LNCaP clone FGC (cell line): ENCODE results near the gene WFIKKN1.

Experiments used
- DNase-seq: peaks from one replicate; pipeline ENCODE4 v3.0.0-alpha.2; 2011; ENCODE audit warnings: low read depth
- H3K4me3 ChIP-seq: 2 replicates; pipeline ENCODE4 v1.5.1; 2011; ENCODE audit warnings: mild to moderate bottlenecking, low read depth, low read length, control low read depth
- TF ChIP-seq, protein P1 (sequence below): IDR thresholded peaks from 2 replicates; pipeline ENCODE4 v1.5.1; 2012; ENCODE audit warnings: mild to moderate bottlenecking; ENCODE audit not compliant: control insufficient read depth, insufficient read depth; ENCODE audit errors: extremely low read depth

Gene WFIKKN1

DNA sequence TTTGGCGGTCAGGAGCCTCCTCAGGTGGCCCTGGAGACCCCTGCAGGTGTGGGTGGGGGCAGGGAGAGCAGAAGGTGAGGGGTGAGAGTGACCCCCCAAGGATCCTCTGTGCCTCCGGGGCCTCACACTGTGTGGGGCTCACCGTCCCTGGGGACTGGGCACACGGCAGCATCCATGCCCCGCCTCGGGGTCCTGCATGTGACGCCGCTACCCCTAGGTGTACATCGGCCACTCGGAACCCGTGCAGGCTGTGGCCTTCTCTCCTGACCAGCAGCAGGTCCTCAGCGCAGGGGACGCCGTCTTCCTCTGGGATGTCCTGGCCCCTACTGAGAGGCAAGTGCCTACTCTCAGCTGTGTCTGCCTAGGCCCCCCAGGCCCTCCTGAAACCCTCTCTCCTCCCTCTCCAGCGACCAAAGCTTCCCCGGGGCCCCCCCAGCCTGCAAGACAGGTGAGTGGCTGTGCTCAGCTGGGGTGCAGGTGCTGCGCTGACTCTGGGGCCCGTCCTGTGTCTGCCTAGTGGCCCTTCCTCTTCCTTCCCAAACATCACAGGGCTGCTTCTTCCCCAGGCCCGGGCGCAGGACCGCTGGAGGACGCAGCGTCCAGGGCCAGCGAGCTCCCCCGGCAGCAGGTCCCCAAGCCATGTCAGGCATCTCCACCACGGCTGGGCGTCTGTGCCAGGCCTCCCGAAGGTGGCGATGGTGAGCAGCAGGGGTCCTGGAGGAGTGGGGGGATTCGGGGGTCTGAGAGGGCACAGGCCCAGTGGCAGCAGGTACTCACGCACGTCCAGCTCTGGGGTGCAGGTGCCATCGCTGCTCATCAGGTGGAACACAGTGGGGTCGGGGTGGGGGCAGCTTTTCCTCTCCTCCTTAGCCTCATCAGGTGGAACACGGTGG is 28.1 kb downstream of the WFIKKN1 start:
- no peak for DNase-seq
- TF ChIP-seq, protein P1, sequence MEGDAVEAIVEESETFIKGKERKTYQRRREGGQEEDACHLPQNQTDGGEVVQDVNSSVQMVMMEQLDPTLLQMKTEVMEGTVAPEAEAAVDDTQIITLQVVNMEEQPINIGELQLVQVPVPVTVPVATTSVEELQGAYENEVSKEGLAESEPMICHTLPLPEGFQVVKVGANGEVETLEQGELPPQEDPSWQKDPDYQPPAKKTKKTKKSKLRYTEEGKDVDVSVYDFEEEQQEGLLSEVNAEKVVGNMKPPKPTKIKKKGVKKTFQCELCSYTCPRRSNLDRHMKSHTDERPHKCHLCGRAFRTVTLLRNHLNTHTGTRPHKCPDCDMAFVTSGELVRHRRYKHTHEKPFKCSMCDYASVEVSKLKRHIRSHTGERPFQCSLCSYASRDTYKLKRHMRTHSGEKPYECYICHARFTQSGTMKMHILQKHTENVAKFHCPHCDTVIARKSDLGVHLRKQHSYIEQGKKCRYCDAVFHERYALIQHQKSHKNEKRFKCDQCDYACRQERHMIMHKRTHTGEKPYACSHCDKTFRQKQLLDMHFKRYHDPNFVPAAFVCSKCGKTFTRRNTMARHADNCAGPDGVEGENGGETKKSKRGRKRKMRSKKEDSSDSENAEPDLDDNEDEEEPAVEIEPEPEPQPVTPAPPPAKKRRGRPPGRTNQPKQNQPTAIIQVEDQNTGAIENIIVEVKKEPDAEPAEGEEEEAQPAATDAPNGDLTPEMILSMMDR = no peak
- H3K4me3 ChIP-seq = no peak overlapping the region

DNA sequence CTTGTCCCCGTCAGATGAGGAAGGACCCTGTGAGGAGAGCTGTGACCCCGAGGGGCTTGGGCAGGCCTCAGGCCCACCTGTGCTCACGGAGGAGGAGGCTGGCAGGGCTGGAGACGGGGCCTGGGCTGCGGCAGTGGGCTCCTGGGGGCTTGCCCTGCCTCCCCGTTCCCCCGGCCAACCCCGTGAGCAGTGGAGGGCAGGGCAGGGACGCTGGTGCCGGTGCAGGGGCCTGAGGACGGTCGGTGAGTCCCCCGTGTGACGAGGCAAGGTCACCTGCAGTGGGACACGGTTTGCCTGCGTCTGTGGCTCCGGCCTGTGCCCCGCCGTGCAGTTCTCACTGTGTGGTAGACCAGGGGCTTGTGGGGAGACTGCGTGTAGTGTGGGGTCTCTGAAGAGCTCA is 28.8 kb downstream of the WFIKKN1 start:
- no peak overlapping the region for H3K4me3 ChIP-seq
- TF ChIP-seq, protein P1 = no peak
- no peak for DNase-seq

DNA sequence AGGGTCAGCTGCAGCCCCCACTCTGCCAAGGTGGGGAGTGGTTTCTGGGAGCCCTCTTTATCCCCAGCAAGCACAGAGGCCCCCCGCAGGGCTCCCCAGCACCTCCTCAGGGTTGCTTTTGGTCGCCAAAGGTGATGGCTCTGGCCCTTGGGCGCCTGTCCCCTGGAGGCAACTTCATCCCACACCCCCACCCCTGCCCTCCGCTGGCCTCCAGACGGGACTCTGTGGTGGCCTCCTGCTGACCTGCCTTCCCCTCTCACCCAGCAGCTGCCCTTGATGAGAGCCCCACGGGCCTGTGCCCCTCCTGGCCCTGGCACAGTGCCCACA is 29.3 kb downstream of the WFIKKN1 start:
- no peak for DNase-seq
- H3K4me3 ChIP-seq = no peak overlapping the region
- TF ChIP-seq, protein P1 = no peak

DNA sequence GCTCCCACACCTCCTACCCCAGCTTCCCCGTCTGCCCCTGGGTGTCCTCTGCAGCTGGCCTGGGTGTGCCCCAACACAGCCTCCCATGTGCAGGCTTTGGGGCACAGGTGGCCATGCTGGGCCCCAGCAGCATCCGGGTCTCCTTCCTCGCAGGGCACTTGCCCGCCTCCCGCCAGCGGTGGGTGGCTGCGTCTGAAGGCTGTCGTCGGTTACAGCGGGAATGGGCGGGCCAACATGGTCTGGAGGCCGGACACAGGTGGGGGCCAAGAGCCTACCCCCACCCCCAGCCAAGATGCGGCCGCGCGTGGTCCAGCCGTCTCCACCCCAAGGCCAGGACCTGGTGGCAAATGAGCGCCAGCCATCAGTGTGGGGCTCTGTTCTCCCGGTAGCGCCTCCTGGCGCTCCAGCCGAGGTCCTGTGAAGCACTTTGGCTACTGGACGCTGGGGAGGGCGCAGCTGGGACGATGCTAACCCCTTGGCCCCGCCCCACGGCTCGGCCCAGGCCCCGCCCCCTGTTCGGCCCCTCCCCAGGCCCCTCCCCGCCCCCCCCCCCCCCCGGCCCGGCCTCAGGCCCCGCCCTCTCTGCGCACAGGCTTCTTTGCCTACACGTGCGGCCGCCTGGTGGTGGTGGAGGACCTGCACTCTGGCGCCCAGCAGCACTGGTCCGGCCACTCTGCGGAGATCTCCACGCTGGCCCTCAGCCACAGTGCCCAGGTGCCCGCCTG is 29.8 kb downstream of the WFIKKN1 start:
- H3K4me3 ChIP-seq = peak overlapping the region; percentile 46
- peak; percentile 83 for DNase-seq
- TF ChIP-seq, protein P1 = peak; percentile 71

DNA sequence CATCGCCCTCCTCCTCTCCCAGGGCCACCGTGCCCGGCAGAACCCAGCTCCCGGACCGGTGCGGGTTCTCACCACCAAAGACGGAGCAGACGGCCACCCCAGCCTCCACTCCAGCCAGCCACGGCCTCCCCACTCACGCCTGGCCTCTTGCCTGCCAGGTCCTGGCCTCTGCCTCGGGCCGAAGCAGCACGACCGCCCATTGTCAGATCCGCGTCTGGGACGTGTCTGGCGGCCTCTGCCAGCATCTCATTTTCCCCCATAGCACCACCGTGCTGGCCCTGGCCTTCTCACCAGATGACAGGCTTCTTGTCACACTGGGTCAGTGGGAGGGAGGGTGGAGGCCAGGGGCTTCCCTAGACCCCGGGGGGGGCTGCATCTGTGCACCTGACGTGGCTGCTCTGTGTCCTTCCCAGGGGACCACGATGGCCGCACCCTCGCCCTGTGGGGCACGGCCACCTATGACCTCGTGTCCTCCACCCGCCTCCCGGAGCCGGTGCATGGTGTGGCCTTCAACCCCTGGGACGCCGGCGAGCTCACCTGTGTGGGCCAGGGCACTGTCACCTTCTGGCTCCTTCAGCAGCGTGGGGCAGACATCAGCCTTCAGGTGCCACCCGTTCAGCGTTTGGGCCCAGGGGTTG is 30.5 kb downstream of the WFIKKN1 start:
- TF ChIP-seq, protein P1 = no peak
- DNase-seq = no peak
- H3K4me3 ChIP-seq = peak overlapping the region; percentile 46

DNA sequence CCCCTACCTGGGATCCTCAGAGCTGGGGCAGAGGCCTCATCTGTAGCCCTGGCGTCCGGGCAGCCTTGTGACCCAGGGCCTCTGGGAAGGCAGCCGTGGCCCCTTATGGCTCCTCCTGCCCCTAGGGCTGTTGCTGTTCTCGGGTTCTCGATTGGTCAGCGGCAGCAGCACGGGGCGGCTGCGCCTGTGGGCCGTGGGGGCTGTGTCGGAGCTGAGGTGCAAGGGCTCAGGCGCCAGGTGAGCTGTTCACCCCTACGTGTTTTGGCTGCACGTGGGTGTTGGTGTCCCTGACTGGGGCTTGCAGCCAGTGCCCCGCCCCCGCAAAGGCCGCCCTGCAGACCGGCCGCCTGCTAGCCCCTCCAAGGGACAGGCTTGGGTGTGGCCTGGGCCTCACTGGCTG is 31.3 kb downstream of the WFIKKN1 start:
- TF ChIP-seq, protein P1 = no peak
- DNase-seq = no peak
- H3K4me3 ChIP-seq = no peak overlapping the region
